B cell (primary cell): Measurements from ENCODE around the gene RPL23. TPM values are rescaled to one million over a fixed set of nuclear protein-coding genes. Genes with fewer than 3 reads are reported as not detected.

Experiments used
- ATAC-seq: fragments of 200-7000 bp; cut with Tn5 transposase; one replicate; pipeline ENCODE4 v1.10.0; 2021; ENCODE audit warnings: low read depth, mild to moderate bottlenecking, moderate number of reproducible peaks, moderate library complexity
- CTCF ChIA-PET: fragments of 350-600 bp; sonication (Branson Sonifier 250); formaldehyde crosslinking; loops from one replicate; lab custom pipeline; 2021; ENCODE audit warnings: antibody characterized with exemption, inconsistent platforms; lab: Charles Lee
- POLR2A ChIA-PET: fragments of 350-600 bp; sonication (Branson Sonifier 250); formaldehyde crosslinking; loops from one replicate; lab custom pipeline; 2021; ENCODE audit warnings: antibody characterized with exemption; lab: Charles Lee
- DNase-seq: peaks from one replicate; pipeline ENCODE4 v3.0.0; 2013
- H2AFZ ChIP-seq: 2 replicates; pipeline ENCODE4 v1.6.1; 2012; ENCODE audit warnings: mild to moderate bottlenecking, low read depth, low read length; ENCODE audit not compliant: insufficient read depth, poor library complexity, severe bottlenecking
- H3K27ac ChIP-seq, 2 donors: 1 replicate in 1 of 2; 2 replicates in 1 of 2; pipeline ENCODE4 v1.5.1; 2012 to 2013; ENCODE audit warnings: low read length in 2 of 2, mild to moderate bottlenecking in 2 of 2, moderate library complexity in 1 of 2
- H3K27me3 ChIP-seq, 4 experiments: fragments of 200-600 bp in 1 of 4; sonication (generic) in 1 of 4; replicated peaks in 1 of 4; 1 replicate in 2 of 4; 2 replicates in 2 of 4; pipeline versions ENCODE4 v1.6.1 to v1.7.0; 2013 to 2016; ENCODE audit warnings: low read length in 3 of 4, mild to moderate bottlenecking in 2 of 4, mixed read lengths in 1 of 4, moderate library complexity in 1 of 4; ENCODE audit not compliant: insufficient read depth in 4 of 4, control insufficient read depth in 3 of 4; ENCODE audit errors: control extremely low read depth in 1 of 4
- H3K36me3 ChIP-seq, 2 experiments: replicated peaks in 1 of 2; 1 replicate in 1 of 2; 2 replicates in 1 of 2; pipeline versions ENCODE4 v1.6.1 to v1.7.1; 2013; ENCODE audit warnings: low read length in 1 of 2; ENCODE audit not compliant: insufficient read depth in 2 of 2, control insufficient read depth in 1 of 2; ENCODE audit errors: control extremely low read depth in 1 of 2, extremely low read depth in 1 of 2
- H3K4me1 ChIP-seq, 2 donors: fragments of 200-600 bp in 1 of 2; sonication (generic) in 1 of 2; 1 replicate in 1 of 2; 2 replicates in 1 of 2; pipeline versions ENCODE4 v1.5.1 to v1.6.1; 2013 to 2017; ENCODE audit warnings: low read length in 2 of 2; ENCODE audit not compliant: control insufficient read depth in 2 of 2, insufficient read depth in 2 of 2
- H3K4me2 ChIP-seq: replicated peaks from 2 replicates; pipeline ENCODE3; 2012; ENCODE audit warnings: mild to moderate bottlenecking, low read depth, low read length; ENCODE audit not compliant: poor library complexity, severe bottlenecking
- H3K4me3 ChIP-seq, 5 experiments: fragments of 200-600 bp in 1 of 5; sonication (generic) in 1 of 5; 1 replicate in 3 of 5; 2 replicates in 2 of 5; pipeline versions ENCODE4 v1.5.1 to v1.7.0; 2011 to 2016; ENCODE audit warnings: low read length in 4 of 5, mild to moderate bottlenecking in 4 of 5, low read depth in 2 of 5, control low read depth in 1 of 5, moderate library complexity in 1 of 5; ENCODE audit not compliant: insufficient read depth in 1 of 5; ENCODE audit errors: control extremely low read depth in 1 of 5, extremely low read depth in 1 of 5
- H3K79me2 ChIP-seq: fragments of 200-600 bp; sonication (generic); one replicate; pipeline ENCODE4 v1.6.0; 2016; ENCODE audit warnings: low read length; ENCODE audit not compliant: control insufficient read depth, insufficient read depth
- H3K9ac ChIP-seq: fragments of 200-600 bp; sonication (generic); 2 replicates; pipeline ENCODE4 v1.6.1; 2017; ENCODE audit warnings: mild to moderate bottlenecking, low read length, moderate library complexity
- H3K9me3 ChIP-seq, 3 donors: one replicate each; pipeline versions ENCODE4 v1.6.1 to v1.7.1; 2013; ENCODE audit warnings: low read length in 2 of 3; ENCODE audit not compliant: control insufficient read depth in 2 of 3, insufficient read depth in 1 of 3; ENCODE audit errors: control extremely low read depth in 1 of 3
- H4K20me1 ChIP-seq: 2 replicates; pipeline ENCODE4 v1.6.0; 2012; ENCODE audit warnings: mild to moderate bottlenecking, low read length; ENCODE audit not compliant: insufficient read depth, control insufficient read depth, poor library complexity, severe bottlenecking
- H3K27ac Mint-ChIP-seq: one replicate; pipeline ENCODE4 v1.8.0; 2021; ENCODE audit warnings: mixed read lengths
- H3K27me3 Mint-ChIP-seq: one replicate; pipeline ENCODE4 v1.8.0; 2021; ENCODE audit warnings: mixed read lengths
- H3K4me1 Mint-ChIP-seq: one replicate; pipeline ENCODE4 v1.8.0; 2021; ENCODE audit warnings: mixed read lengths
- H3K4me3 Mint-ChIP-seq: one replicate; pipeline ENCODE4 v1.8.0; 2021; ENCODE audit warnings: mixed read lengths
- H3K9me3 Mint-ChIP-seq: one replicate; pipeline ENCODE4 v1.8.0; 2022; ENCODE audit warnings: mixed read lengths; ENCODE audit not compliant: insufficient read depth
- EZH2 ChIP-seq: IDR thresholded peaks from 2 replicates; pipeline ENCODE4 v1.6.1; 2012; ENCODE audit warnings: borderline replicate concordance, low read depth, mild to moderate bottlenecking, moderate library complexity, low read length; ENCODE audit not compliant: insufficient read depth, poor library complexity, severe bottlenecking
- WGBS: methylation state at CpG from one replicate; pipeline ENCODE4 v1.1.5; 2013; ENCODE audit warnings: missing lambda C conversion rate; ENCODE audit not compliant: insufficient coverage; 5-methylcytosine and 5-hydroxymethylcytosine counted together
- intact Hi-C: fragments of 100-400 bp; cut with micrococcal nuclease; formaldehyde crosslinking; loops from one replicate; pipeline ENCODE4 v1.10.0; 2022
- polyA plus RNA-seq: library from polyadenylated mRNA; depleted of rRNA; stranded (reverse); fragments of >200 nt; gene quantifications from 2 replicates; pipeline ENCODE4 v1.2.3, GENCODE V29; 2012
- total RNA-seq, 2 donors: library from RNA; stranded (reverse); fragments of 120-200 nt in 1 of 2; gene quantifications; 1 replicate in 1 of 2; 2 replicates in 1 of 2; pipeline versions ENCODE4 v1.2.3 to v1.2.4, GENCODE V29; 2013 to 2022
- TF ChIP-seq, protein P1 (sequence below): fragments of 200-600 bp; IDR thresholded peaks from one replicate; pipeline ENCODE4 v1.8.0; 2022; ENCODE audit warnings: antibody characterized with exemption, mild to moderate bottlenecking

The RPL23 gene
- total and polyA plus RNA-seq, 2 donors (not counting 1 experiment from before 2014, with no cell fraction given): 1,753 to 2,282 TPM

DNA sequence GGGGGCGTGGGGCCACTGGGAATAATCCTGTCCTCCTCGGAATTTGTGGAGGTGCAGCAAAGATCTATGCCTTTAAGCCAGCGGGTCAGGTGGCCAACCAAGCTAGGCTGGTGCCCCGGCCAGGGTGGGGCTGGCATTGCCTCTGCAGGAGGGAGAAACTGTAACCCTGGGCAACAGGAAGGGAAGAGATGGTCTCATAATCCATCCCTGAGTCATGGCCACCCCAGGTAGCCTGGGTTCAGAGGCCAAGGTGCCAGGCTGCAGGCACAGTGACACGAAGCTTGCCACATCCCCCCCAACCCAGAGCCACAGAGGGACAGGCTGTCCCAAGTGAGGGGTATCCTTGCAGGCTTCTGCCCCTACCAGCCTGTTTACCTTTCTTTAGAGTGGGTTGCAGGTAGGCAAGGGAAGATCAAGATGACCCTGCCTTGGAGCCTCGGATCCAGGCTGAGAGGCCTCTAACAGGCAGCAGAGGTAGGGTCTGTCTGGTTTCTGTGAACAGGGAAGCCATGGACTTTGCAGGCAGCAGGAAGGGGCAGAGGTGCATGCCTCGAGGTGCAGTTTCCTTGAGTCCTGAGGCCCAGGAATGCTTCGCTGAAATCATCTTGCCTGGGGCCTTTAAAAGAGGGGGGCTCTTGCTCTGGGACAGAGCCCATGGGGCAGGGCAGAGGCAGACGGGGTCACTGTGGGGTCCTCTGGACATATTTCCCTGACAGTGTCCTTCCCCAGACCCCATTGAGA, 20.3 kb upstream of the RPL23 start:
- Mint-ChIP-seq H3K27me3 (no peaks in the 10 kb centered on the region), H3K9me3 (no peaks in the 10 kb centered on the region), H3K27ac (peak overlapping the region; percentile 20), H3K4me3 (peak overlapping the region; percentile 41), H3K4me1 (peaks cover 76% of the 10 kb centered on the region)
- TF ChIP-seq, protein P1, sequence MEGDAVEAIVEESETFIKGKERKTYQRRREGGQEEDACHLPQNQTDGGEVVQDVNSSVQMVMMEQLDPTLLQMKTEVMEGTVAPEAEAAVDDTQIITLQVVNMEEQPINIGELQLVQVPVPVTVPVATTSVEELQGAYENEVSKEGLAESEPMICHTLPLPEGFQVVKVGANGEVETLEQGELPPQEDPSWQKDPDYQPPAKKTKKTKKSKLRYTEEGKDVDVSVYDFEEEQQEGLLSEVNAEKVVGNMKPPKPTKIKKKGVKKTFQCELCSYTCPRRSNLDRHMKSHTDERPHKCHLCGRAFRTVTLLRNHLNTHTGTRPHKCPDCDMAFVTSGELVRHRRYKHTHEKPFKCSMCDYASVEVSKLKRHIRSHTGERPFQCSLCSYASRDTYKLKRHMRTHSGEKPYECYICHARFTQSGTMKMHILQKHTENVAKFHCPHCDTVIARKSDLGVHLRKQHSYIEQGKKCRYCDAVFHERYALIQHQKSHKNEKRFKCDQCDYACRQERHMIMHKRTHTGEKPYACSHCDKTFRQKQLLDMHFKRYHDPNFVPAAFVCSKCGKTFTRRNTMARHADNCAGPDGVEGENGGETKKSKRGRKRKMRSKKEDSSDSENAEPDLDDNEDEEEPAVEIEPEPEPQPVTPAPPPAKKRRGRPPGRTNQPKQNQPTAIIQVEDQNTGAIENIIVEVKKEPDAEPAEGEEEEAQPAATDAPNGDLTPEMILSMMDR: no peak
- no peak for TF ChIP-seq EZH2
- Histone ChIP-seq H2AFZ (no peak overlapping the region), H3K4me1 (peaks cover 57 to 66% of the 10 kb centered on the region in 2 donors), H3K36me3 (peaks cover 0 to 30% of the 10 kb centered on the region in 2 experiments), H3K79me2 (peaks cover 87% of the 10 kb centered on the region), H3K9me3 (no peaks in the 10 kb centered on the region), H3K4me3 (no peak overlapping the region), H3K4me2 (peak overlapping the region; percentile 29), H4K20me1 (peaks cover 86% of the 10 kb centered on the region), H3K27ac (peak overlapping the region in 1 of 2 donors; percentile 67), H3K9ac (no peak overlapping the region), H3K27me3 (no peaks in the 10 kb centered on the region)
- intact Hi-C loops: no loop called here
- CTCF ChIA-PET: no interaction called here
- POLR2A ChIA-PET: interaction anchor here (0.6 kb wide), 1 partner anchor 60 kb away, joined by 3 read pairs; no protein-coding TSS in a partner anchor
- no peak for DNase-seq
- ATAC-seq: no peak
- WGBS: 75% methylated on average over 8 of the region's 9 CpGs
